Measurements from ENCODE around the gene FOXA3. TPM values are rescaled to one million over a fixed set of nuclear protein-coding genes. Genes with fewer than 3 reads are reported as not detected.

Gene FOXA3
- polyA plus RNA-seq, 2 of the 4 experiments (the other 2 are of a cell fraction): 1.6 to 5.3 TPM

- TF ChIP-seq E2F6 (IDR thresholded peaks at IDR 0.05; ENCODE audit: borderline replicate concordance, low read depth): no peak
- H3K4me3 ChIP-seq: no peak overlapping the region
- no peak overlapping the region for H3K4me2 ChIP-seq
- no peak overlapping the region for H3K27ac ChIP-seq
- ATAC-seq (no peak), FAIRE-seq (no peak), DNase-seq (ENCODE audit: low read depth in 1 of 2, low spot score in 1 of 2) (no peak)
- no peaks in the 10 kb centered on the region for H3K9me3 ChIP-seq
- POLR2A ChIA-PET: interaction anchor here (1.2 to 1.6 kb wide), 2 partner anchors 9 to 34 kb away, joined by 3 to 5 read pairs; partner anchors contain the start of gene SYMPK
- CTCF ChIA-PET: interaction anchor here (0.7 to 62.0 kb wide), 4 partner anchors 20 to 54 kb away, joined by 3 to 2204 read pairs (median 4); partner anchors contain the start of genes DMPK, DMWD, RSPH6A and SIX5
- 94% methylated on average over 16 of the region's 16 CpGs for WGBS (ENCODE audit: missing lambda C conversion rate)
- no peaks in the 10 kb centered on the region for H3K4me1 ChIP-seq
Observed at GRCh38 chr19:45828945-45829344, 35.2 kb upstream of the FOXA3 start.

DNA sequence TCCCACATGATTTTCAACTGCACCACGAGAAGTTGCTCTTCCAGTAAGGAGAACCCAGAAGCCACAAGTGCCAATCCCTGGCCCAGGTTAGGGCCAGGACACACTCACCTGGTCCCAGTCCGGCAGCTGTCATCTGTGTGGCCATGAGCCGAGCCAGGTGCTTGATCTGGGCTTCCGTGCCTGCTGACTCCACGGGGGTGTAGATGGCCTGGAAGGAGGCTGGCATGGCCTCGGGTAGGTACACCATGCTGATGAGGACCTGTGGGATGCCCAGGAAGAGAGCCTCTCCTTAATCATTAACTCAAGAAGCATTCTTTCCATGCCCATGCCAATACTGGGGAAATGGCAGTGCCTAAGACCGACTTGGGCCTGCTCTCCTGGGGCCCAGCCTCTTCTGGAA, 29.2 kb upstream of the FOXA3 start:
- Histone ChIP-seq H3K4me1 (no peaks in the 10 kb centered on the region), H3K4me2 (no peak overlapping the region), H3K4me3 (no peak overlapping the region), H3K9me3 (peaks cover 8% of the 10 kb centered on the region), H3K27ac (no peak overlapping the region)
- FAIRE-seq: no peak
- CTCF ChIA-PET: interaction anchor here (0.8 to 62.0 kb wide), 4 partner anchors 10 to 50 kb away, joined by 3 to 2204 read pairs (median 20); partner anchors contain the start of genes DMPK, DMWD, FOXA3 and RSPH6A
- TF ChIP-seq RFX5 (IDR thresholded peaks at IDR 0.05) (no peak), E2F6 (IDR thresholded peaks at IDR 0.05; ENCODE audit: borderline replicate concordance, low read depth) (no peak), ESRRA (IDR thresholded peaks at IDR 0.05; ENCODE audit: borderline replicate concordance, low read length) (no peak), ZSCAN20 (CRISPR knock-in tag; IDR thresholded peaks at IDR 0.05) (no peak), ZC3H11A (IDR thresholded peaks at IDR 0.05) (no peak), MAZ (IDR thresholded peaks at IDR 0.05; ENCODE audit: borderline replicate concordance, low read depth, low read length) (no peak), FOSB (CRISPR knock-in tag; IDR thresholded peaks at IDR 0.05) (no peak), SREBF2 (IDR thresholded peaks at IDR 0.05) (no peak), HDAC2 (IDR thresholded peaks at IDR 0.05) (no peak), HOXB5 (CRISPR knock-in tag; IDR thresholded peaks at IDR 0.05) (no peak), HOXA7 (CRISPR knock-in tag; IDR thresholded peaks at IDR 0.05) (no peak), PBX3 (IDR thresholded peaks at IDR 0.05) (no peak), POLR2AphosphoS2 (conservative IDR thresholded peaks at IDR 0.05; ENCODE audit: low read length) (no peak), CBX8 (IDR thresholded peaks at IDR 0.05) (no peak), ZNF302 (CRISPR knock-in tag; IDR thresholded peaks at IDR 0.05) (no peak), TFCP2L1 (CRISPR knock-in tag; IDR thresholded peaks at IDR 0.05) (no peak), HMGXB4 (CRISPR knock-in tag; IDR thresholded peaks at IDR 0.05; ENCODE audit: borderline replicate concordance) (no peak)
- TF ChIP-seq, protein P1, sequence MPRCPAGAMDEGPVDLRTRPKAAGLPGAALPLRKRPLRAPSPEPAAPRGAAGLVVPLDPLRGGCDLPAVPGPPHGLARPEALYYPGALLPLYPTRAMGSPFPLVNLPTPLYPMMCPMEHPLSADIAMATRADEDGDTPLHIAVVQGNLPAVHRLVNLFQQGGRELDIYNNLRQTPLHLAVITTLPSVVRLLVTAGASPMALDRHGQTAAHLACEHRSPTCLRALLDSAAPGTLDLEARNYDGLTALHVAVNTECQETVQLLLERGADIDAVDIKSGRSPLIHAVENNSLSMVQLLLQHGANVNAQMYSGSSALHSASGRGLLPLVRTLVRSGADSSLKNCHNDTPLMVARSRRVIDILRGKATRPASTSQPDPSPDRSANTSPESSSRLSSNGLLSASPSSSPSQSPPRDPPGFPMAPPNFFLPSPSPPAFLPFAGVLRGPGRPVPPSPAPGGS (IDR thresholded peaks at IDR 0.05): no peak
- TF ChIP-seq, protein P2, sequence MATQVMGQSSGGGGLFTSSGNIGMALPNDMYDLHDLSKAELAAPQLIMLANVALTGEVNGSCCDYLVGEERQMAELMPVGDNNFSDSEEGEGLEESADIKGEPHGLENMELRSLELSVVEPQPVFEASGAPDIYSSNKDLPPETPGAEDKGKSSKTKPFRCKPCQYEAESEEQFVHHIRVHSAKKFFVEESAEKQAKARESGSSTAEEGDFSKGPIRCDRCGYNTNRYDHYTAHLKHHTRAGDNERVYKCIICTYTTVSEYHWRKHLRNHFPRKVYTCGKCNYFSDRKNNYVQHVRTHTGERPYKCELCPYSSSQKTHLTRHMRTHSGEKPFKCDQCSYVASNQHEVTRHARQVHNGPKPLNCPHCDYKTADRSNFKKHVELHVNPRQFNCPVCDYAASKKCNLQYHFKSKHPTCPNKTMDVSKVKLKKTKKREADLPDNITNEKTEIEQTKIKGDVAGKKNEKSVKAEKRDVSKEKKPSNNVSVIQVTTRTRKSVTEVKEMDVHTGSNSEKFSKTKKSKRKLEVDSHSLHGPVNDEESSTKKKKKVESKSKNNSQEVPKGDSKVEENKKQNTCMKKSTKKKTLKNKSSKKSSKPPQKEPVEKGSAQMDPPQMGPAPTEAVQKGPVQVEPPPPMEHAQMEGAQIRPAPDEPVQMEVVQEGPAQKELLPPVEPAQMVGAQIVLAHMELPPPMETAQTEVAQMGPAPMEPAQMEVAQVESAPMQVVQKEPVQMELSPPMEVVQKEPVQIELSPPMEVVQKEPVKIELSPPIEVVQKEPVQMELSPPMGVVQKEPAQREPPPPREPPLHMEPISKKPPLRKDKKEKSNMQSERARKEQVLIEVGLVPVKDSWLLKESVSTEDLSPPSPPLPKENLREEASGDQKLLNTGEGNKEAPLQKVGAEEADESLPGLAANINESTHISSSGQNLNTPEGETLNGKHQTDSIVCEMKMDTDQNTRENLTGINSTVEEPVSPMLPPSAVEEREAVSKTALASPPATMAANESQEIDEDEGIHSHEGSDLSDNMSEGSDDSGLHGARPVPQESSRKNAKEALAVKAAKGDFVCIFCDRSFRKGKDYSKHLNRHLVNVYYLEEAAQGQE (IDR thresholded peaks at IDR 0.05): no peak
- POLR2A ChIA-PET: no interaction called here
- no peak for DNase-seq (ENCODE audit: low read depth in 1 of 2, low spot score in 1 of 2)
- peak; percentile 13 to 33; a peak in 1 of 6 replicates for ATAC-seq
- 82% methylated on average over 7 of the region's 7 CpGs for WGBS (ENCODE audit: missing lambda C conversion rate)
